GM13976 (cell line): ENCODE data around the gene FFAR3.

Experiments
- DNase-seq: peaks from one replicate; pipeline ENCODE4 v3.0.0; 2012; ENCODE audit warnings: low spot score
- in situ Hi-C: fragments of 300-500 bp; cut with MboI; formaldehyde crosslinking; loops from one replicate; pipeline ENCODE4 v1.12.0; 2022; ENCODE audit warnings: low sequenced_read_pairs, mixed read lengths, inconsistent platforms; ENCODE audit not compliant: unreplicated experiment
- TF ChIP-seq, protein P1 (sequence below): IDR thresholded peaks from 2 replicates; pipeline ENCODE4 v1.5.1; 2012; ENCODE audit warnings: borderline replicate concordance, mild to moderate bottlenecking; ENCODE audit not compliant: insufficient read depth; ENCODE audit errors: extremely low read depth, missing control alignments, control extremely low read depth

Gene FFAR3

DNA sequence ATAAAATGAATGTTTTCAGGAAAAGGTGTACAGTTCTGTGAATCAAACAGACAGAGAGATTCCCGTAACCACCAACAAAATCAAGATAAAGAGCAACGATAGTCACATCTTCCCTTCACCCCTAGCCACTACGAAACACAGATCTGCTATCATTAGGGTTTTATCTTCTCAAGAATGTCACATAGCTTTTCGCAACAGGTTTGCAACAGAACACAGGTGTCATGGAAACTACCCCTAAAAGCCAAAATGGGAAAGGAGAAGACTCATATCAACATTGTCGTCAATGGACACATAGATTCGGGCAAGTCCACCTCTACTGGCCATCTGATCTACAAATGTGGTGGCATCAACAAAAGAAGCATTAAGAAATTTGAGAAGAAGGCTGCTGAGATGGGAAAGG, 23.7 kb downstream of the FFAR3 start:
- DNase-seq: no peak
- in situ Hi-C loops: no loop called here
- TF ChIP-seq, protein P1, sequence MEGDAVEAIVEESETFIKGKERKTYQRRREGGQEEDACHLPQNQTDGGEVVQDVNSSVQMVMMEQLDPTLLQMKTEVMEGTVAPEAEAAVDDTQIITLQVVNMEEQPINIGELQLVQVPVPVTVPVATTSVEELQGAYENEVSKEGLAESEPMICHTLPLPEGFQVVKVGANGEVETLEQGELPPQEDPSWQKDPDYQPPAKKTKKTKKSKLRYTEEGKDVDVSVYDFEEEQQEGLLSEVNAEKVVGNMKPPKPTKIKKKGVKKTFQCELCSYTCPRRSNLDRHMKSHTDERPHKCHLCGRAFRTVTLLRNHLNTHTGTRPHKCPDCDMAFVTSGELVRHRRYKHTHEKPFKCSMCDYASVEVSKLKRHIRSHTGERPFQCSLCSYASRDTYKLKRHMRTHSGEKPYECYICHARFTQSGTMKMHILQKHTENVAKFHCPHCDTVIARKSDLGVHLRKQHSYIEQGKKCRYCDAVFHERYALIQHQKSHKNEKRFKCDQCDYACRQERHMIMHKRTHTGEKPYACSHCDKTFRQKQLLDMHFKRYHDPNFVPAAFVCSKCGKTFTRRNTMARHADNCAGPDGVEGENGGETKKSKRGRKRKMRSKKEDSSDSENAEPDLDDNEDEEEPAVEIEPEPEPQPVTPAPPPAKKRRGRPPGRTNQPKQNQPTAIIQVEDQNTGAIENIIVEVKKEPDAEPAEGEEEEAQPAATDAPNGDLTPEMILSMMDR: no peak

DNA sequence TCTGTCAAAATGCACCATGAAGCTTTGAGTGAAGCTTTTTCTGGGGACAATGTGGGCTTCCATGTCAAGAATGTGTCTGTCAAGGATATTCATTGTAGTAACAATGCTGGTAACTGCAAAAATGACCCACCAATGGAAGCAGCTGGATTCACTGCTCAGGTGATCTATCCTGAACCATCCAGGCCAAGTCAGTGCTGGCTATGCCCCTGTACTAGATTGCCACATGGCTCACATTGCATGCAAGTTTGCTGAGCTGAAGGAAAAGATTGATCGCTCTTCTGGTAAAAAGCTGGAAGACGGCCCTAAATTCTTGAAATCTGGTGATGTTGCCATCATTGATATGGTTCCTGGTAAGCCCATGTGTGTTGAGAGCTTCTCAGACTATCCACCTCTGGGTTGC, 25.3 kb downstream of the FFAR3 start:
- in situ Hi-C loops: no loop called here
- DNase-seq: no peak
- TF ChIP-seq, protein P1: no peak

DNA sequence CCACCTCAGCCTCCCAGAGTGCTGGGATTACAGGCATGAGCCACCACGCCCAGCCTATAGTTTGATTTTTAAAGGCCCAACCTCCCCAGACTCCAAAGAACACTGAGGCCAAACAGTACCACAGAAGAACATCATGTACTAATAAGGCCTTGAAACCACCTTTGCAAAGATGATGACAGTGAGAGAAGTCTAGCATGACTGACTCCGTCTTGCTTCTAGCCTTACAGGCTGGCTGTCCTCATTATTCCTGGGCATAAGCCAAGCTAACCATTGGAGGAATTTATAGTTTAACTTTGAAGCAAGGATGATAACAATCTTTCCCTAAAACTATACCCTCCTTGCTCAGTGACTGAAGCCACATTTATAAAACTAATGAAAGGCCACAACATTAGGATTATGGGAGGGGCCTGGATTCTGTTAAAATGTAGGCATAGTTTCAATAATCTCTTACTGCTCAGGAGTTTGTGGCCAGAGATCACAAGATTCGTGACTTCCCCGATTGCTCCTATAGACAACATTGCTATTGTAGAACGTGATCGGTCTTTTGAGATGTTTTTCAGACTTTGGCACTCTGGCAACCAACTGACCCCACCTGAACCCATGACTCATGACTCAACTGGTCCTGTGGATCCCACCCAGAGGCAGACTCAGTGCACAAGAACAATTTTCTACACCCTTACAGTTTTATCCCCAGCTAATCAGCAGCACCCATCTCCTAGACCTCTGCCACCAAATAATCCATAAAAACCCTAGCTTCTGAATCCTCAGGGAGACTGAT, 30.2 kb downstream of the FFAR3 start:
- in situ Hi-C loops: no loop called here
- DNase-seq: no peak
- TF ChIP-seq, protein P1: no peak

DNA sequence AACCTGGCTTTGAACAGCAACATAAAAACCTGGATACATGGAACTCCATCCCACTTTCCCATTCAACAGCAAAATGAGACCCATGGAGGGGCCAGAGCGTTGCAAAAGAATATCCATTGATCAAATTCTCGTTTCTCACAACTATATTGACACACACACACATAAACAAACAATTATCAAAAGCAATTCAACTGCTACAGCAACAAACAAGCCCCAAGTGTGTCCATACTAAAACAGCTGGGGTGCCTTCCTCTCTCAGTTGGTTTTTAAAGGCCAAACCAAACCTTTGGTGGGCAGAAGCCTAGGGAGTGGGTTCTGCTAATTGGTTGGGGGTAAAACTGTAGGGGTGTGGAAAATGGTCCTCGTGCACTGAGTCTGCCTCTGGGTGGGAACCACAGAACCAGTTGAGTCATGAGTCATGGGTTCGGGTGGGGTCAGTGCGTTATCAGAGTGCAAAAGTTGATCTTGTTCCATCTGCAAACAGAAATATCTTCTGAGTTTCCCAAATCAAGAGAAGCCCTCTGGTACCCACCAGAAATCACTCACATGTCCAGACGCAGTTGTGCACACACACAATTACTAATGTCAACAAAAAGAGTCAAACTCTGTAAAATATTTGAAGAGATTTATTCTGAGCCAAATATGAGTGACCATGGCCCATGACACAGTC, 31.1 kb downstream of the FFAR3 start:
- TF ChIP-seq, protein P1: no peak
- in situ Hi-C loops: no loop called here
- DNase-seq: no peak

DNA sequence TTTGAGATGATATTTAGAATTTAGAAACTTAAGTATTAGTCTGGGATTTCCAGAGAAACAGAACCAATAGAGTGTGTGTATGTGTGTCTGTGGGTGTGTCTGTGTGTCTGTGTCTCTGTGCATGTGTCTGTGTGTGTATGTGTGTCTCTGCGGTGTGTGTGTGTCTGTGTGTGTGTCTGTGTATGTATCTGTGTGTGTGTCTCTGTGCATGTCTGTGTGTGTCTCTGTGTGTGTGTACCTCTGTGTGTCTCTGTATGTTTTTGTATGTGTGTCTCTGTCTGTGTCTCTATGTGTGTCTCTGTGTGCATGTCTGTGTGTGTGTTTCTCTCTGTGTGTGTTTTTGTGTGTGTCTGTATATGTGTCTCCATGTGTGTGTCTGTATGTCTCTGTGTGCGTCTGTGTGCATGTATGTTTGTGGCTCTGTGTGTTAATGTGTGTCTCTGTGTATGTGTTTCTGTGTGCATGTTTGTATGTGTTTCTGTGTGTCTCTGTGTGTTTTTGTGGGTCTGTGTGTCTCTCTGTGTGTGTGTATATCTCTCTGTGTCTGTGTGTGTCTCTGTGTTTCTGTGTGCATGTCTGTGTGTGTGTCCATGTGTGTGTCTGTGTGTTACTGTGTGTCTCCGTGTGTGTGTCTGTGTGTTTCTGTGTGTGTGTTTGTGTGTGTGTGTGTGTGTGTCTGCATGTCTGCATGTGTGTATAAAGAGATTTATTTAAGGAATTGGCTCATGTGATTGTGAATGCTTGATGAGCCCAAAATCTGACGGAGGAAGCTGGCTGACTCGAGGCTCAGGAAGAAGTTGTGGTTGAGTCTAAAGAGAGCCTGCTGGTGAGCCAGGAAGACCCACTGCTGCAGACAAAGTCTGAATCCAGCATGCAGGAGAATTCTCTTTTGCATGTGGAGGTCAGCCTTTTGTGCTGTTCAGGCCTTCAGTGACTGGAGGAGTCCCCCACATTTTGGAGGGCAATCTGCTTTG, 34.8 kb downstream of the FFAR3 start:
- in situ Hi-C loops: no loop called here
- DNase-seq: no peak
- TF ChIP-seq, protein P1: no peak
